Activated T-cell treated with anti-CD3 and anti-CD28 coated beads for 24 hours (primary cell): ENCODE data around the gene ARHGAP22.

Experiments used
- DNase-seq: peaks from one replicate; pipeline ENCODE4 v3.0.0-alpha.2; 2020; ENCODE audit warnings: low read depth

ARHGAP22 gene

DNA sequence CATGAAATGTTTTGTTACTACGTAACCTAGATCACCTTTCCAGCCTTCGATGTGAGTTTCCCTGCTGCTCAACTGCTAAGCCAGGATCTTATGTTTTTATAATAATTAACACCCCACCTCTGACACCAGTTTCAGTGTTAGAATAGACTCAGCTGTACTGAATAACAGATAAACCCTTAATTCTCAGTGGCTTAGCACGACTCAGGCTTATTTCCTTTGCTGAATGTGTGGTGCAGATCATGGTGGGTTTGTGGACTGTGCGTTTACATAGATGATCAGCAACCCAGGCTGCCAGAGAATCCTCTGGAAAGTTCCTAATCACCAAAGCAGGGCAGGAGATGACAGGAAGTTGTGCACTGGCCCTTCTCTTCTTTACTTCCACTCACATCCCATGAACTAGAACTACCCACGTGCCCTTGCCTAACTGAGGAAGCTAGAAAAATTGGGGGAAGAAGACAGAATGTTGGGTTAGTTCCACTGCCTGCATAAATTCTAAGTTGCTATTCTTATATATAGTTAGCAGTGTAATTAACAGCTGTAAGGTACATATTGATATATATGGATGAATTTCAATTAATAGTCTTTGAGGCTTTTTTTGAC is 186.6 kb downstream of the ARHGAP22 start:
- no peak for DNase-seq

DNA sequence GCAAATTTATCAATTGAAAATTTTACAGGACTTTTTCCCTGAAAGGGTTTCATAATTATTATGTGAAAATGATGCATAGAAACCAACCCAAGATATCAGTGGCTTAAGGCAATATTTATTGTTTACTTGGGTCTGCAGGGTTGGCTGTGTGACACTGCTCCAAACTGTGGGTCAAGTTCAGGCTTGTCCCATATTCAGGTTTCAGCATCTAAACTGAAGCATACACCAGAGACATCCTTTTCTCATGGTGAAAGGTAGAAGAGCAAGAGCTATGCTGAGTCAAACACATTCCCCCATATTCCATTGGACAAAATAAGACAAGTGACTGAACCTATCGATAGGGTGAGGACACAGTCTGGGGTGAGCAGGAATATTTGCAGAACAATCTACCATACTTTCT is 187.5 kb downstream of the ARHGAP22 start:
- DNase-seq, result no peak

DNA sequence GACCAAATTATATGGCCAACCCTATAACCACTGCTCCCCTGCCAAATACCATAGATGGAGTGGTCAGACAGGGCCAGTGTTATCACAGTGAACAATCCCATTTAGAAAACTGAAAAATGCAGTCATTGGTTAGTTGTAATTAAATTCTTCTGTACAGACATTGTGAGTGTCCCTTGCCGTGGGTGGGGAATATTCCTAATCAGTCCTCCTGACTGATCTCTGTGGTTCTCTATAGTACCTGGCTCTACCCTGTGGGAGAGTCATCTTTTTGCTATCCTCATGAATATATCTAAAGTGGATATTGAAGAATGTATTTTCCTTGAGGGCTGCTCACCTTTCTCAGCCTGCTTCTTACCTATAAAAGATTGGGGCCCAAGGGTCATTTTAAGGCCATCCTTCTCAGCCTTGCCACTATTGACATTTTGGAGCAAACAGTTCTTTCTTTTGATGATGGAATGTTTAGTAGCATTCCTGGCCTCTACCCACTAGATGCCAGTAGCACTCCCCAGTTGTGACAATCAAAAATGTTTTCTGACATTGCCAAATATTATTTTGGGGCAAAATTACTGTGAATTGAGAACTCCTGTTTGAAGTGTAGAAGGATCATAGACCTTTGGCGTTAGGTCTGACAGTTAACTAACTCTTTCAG is 188.2 kb downstream of the ARHGAP22 start:
- DNase-seq, result no peak

DNA sequence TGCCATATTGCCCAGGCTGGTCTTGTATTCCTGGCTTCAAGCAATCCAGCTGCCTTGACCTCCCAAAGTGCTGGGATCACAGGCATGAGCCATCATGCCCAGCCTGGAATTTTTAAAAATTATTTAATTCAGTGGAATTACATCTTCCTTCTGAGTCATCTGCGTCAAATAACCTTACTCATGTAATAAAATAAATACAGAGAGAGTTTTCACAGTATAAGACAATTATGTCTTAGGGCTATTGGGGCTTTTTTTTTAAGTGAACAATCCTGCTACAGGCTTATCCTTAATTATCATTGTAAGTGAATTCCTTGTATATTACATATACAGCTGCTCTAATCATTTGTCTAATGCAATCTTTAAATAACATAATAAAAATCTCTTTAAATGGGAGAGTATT is 190.1 kb downstream of the ARHGAP22 start:
- no peak for DNase-seq

DNA sequence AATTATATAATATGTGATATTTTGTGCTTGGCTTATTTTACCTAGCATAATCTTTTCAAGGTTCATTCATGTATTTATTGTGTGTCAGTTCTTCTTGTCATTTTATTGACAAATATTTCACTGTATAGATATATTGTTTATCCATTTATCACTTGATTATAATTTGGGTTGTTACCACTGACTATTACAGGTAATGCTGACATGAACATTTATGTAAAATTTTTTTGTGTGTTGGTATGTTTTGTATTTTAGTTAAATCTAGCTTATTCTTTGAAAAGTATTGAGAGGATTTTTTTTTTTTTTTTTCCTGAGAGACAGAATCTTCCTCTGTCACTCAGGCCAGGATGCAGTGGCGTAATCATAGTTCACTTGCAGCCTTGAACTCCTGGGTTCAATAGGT is 190.7 kb downstream of the ARHGAP22 start:
- DNase-seq, result no peak

DNA sequence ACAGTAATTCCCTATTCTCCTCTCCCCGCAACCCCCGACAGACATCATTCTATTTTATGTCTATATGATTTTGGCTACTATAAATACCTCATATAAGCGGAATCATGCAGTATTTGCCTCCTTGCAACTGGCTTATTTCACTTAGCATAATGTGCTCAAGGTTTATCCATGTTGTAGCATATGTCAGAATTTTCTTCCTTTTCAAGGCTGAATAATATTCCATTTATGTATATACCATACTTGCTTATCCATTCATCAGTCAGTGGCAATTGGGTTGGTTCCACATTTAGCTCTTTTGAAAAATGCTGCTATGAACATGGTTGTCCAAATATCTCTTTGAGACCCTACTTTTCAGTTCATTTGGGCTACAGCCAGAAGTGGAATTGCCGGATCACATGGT is 191.9 kb downstream of the ARHGAP22 start:
- DNase-seq, result no peak

DNA sequence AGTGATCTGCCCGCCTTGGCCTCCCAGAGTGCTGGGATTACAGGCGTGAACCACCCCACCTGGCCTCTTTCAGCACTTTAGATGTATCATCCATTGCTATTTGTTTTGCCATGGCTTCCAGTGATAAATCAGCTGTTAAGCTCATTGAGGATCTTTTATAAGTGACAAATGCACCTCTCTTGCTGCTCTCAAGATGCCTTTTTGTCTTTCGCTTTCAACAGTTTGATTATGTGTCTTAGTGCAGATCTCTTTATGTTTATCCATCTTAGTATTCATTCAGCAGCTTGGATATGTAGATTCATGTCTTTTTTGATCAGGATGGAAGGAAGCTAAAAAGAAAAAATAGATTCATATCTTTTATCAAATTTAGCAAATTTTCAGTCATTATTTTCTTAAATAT is 192.8 kb downstream of the ARHGAP22 start:
- no peak for DNase-seq

DNA sequence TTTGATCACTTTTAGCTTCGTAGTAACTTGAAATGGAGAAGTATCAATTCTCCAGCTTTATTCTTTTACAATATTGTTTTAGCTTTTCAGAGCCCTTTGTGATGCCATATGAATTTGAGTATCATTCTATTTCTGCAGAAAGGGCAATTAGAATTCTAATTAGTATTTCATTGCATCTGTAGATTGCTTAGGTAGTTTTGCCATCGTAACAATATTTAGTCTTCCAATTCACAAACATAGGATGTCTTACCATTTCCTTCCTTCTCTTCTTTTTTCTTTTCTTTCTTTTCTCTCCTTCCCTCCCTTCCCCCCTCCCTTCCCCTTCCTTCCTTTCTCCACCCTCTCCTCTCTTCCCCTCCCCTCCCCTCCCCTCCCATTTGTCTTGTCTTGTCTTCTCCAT is 193.4 kb downstream of the ARHGAP22 start:
- no peak for DNase-seq

DNA sequence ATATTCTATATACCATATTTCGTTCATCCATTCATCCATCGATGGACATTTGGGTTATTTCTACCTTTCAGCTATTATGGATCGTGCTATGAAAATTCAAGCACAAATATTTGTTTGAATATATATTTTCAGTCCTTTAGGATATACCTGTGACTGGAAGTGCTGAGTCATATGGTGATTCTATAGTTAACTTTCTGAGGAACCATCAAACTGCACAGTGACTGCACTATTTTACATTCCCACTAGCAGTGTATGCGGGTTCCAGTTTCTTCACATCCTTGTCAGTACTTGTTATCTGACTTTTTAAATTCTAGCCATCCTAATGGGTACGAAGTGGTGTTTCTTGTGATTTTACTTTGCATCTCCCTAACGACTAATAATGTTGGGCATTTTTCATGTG is 194.4 kb downstream of the ARHGAP22 start:
- no peak for DNase-seq

DNA sequence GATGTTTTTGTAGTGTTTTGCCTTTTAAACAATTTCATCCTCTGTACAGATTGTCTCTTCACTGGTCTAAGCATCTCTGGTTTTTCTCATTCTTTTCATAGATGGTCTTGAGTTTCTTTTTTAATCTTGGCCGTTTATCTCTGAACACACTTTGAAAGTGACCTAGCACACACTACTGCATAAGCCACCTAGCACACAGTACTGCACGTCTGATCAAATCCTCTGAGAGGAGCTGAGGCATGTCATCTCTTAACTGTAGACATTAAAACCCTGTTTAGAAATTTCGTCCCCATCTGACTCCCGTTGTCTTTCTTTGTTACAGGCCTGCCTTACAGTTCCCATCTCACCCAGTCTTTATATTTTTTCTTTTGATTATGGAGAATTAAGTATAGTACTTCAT is 198.2 kb downstream of the ARHGAP22 start:
- no peak for DNase-seq

DNA sequence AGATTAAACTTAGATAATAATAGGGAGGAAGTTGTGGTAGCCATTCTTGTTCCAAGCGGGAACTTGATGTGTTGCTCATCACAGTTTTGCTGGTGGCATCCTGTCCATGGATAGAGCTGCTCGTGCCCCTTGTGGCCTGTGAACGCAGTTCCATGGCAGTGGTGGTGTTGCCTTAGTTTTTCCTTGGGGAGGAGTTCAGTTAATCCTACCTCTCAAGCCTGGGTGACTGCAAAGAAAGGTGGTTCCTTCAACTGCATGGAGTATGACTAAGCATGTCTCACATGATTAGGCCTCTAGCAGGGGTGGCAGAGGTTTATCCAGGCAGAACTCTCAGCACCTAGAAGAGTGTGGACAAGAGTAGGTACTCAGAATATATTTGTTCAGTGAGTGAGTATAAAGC is 198.7 kb downstream of the ARHGAP22 start:
- DNase-seq, result no peak

DNA sequence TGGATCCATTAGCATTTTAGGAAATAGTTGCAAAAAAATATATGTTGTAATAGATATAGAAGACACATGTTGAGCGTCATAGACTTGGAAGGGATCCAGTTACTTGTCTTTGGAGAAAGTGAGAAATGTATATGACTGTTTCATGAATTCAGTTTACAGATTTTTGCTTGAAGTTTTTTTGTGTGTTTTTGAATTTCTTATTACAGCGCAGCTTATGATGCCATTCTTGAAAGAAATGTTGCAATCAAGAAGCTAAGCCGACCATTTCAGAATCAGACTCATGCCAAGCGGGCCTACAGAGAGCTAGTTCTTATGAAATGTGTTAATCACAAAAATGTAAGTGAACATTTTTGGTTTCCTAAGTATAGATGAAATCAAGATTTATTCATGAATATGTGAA is 200.2 kb downstream of the ARHGAP22 start:
- no peak for DNase-seq

DNA sequence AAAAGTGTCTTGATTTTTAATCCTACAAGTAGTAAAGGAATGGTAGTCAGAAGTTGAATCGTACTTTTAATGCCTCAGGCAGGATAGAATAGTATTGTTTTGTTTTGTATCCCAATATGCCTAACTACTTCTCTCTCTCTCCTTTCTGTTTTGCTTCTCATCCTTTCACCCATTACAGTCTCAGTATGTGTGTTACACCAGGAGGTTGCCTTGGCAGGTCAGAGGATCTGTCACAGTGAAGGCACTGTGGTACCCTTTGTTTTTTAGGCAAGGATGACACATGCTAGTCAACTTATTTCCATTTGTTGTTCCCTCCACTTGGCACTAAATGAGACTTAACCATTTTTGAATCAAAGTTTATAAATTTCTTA is 204.0 kb downstream of the ARHGAP22 start:
- no peak for DNase-seq

DNA sequence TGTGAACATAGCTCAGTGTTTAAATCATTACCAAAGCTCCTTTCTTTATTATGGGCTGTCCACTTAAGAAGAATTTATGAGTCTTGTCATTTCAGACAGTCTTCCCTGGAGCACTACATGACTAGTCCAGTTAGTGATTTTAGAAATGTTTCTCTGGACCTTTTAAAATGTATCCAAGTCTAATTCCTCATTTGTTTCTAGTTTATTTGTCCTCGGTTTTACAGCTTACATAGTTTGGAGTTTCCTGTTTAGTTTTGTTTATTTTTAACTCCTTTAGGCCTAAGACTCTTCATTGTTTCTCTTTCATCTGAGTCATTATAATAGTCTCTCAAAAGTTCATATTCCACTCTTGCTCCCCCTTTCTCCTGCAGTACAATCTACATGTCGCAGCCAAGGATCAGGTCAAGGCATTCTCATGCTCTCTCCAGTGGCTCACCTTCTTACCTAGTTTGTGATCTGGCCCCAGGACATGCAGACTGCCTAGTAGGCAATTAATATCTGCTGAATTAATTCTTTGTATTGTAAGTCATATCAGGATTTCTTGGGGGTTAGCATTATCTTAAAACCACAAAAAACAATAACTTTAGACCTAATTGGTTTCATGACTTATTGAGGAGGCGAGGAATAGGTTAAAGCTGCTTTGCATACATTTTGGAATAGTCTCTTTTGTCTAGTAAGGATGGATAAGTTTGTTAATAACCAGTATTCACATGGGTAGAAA is 204.6 kb downstream of the ARHGAP22 start:
- DNase-seq, result no peak

DNA sequence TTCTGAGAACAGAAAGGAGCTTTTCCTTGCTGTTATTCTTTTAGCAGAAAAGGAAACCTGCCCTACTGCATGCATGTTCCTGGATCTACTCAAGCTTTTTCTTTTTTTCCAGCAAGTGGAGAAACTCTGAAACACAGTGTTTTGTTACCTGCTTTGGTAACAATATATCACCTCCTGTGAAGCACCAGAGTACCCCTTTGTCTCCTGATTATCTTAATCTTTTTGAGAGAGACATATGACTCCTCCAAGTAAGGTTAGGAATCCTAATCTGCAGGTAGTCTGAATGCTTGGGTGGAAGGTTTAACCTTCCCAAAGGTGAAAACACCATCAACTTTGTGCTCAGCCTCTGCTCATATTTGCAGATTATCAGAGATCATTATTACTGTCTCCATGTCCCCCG is 205.3 kb downstream of the ARHGAP22 start:
- no peak for DNase-seq

DNA sequence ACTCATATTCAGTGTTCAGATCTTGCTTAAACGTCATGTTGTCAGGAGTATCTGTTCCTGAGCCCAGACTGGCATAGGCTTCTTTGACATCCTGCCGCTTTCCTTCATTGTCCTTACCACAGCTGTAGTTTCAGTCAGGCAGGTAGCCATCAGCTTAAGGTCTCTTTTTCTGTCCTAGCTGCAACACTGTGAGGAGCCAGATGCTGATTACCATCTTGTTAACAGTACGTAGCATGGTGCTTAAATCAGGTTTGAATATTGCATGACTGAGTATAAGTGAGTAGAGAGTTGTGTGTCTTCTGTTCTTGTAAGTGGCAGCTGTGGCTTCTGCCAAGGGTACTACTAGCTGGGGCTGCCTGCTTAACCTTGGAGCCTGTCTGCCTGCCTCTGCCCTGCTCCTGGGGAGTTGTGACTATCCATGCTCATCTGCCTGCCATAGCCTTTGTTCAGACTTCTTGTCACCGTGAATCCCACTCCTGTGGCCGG is 205.8 kb downstream of the ARHGAP22 start:
- no peak for DNase-seq

DNA sequence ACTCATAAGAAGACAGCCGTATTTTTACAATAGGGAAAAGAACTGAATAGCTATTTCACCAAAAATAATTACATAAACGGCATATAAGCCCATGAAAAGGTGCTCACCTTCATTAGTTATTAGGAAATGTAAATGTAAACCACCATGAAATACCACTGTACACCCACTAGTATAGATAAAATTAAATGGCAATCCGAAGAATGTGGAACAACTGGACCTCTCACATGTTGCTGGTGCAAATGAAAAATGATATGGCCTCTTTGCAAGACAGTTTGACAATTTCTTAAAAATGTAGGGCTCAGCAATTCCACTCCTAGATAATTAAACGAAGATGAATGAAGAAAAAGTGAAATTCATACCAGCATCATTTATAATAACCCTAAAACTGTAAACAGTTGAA is 206.6 kb downstream of the ARHGAP22 start:
- DNase-seq, result no peak
